Measurements from ENCODE around the gene NEUROD4.

- TF ChIP-seq CTCF (IDR thresholded peaks at IDR 0.05) (no peak), POLR2A (IDR thresholded peaks at IDR 0.05) (no peak)
These were observed 43.9 kb upstream of the NEUROD4 start for GRCh38 chr12:54975875-54976274.
